ENCODE measurements around the gene IFITM10.
A peak's percentile ranks its signal among the peaks of the same experiment; 100 is the strongest.
"Not testable (repeated sequence)": the region's sequence is repeated elsewhere in the genome, so short reads cannot be mapped to it uniquely, and the experiment has no call there.

Gene IFITM10

GRCh38 chr11:1777737-1778136, 27.3 kb upstream of the IFITM10 start:
- no peak for DNase-seq

GRCh38 chr11:1776944-1777715, 26.7 kb upstream of the IFITM10 start:
- DNase-seq, result no peak

- DNase-seq, result no peak
Observed at GRCh38 chr11:1776331-1776851, 26.0 kb upstream of the IFITM10 start.

GRCh38 chr11:1774886-1775285, 24.5 kb upstream of the IFITM10 start:
- no peak for DNase-seq

GRCh38 chr11:1773994-1774550, 23.7 kb upstream of the IFITM10 start:
- DNase-seq, result no peak

- DNase-seq, result no peak
Observed at GRCh38 chr11:1773131-1773993, 23.0 kb upstream of the IFITM10 start.

- DNase-seq, result no peak
Observed at GRCh38 chr11:1772270-1773130, 22.1 kb upstream of the IFITM10 start.

GRCh38 chr11:1771700-1772099, 21.3 kb upstream of the IFITM10 start:
- no peak for DNase-seq

GRCh38 chr11:1771273-1771672, 20.9 kb upstream of the IFITM10 start:
- DNase-seq, result no peak

GRCh38 chr11:1770528-1770927, 20.1 kb upstream of the IFITM10 start:
- DNase-seq, result no peak

GRCh38 chr11:1770061-1770460, 19.7 kb upstream of the IFITM10 start:
- no peak for DNase-seq

- not testable (repeated sequence) for DNase-seq
Observed at GRCh38 chr11:1769304-1769936, 19.0 kb upstream of the IFITM10 start.

- DNase-seq, result no peak
Observed at GRCh38 chr11:1768141-1768469, 17.7 kb upstream of the IFITM10 start.

GRCh38 chr11:1767399-1768140, 17.2 kb upstream of the IFITM10 start:
- no peak for DNase-seq

- no peak for DNase-seq
Observed at GRCh38 chr11:1766719-1767398, 16.5 kb upstream of the IFITM10 start.

- no peak for DNase-seq
Observed at GRCh38 chr11:1765871-1766718, 15.7 kb upstream of the IFITM10 start.

- peak; percentile 69 for DNase-seq
Observed at GRCh38 chr11:1763796-1764661, 13.6 kb upstream of the IFITM10 start, which contains the start of gene CTSD. TSS of gene CTSD (minus strand) at chr11:1763927. CDS start at chr11:1763859, 68 bp downstream.

GRCh38 chr11:1763336-1763795, 13.0 kb upstream of the IFITM10 start:
- no peak for DNase-seq
